ENCODE data around the gene ROR1. TPM values are rescaled to one million over a fixed set of nuclear protein-coding genes. Genes with fewer than 3 reads are reported as not detected.

ROR1 gene
- total RNA-seq, 1 donor = 52.5 TPM

DNA sequence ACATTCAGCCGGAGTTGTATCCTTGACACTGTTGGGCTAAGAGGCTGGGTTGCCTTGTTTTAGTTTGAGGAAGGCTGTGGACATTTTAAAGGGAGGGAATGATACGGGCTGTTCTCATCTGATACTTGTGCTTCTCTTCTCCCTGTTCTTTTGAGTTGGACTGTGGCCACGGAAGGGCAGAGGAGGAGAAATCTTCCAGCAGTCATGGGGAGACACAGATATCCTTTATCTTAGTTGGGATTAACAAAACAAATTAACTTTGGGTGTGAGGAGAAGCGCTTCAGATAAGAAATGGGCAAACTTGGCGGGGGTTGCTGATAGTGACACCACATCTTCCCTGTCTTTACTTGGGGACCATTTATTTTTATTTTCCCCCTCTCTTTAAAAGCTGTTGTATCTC, 138.8 kb downstream of the ROR1 start:
- Histone ChIP-seq H4K20me1 (ENCODE audit: insufficient read depth, low read length) (peaks cover 11% of the 10 kb centered on the region), H3K36me3 (ENCODE audit: insufficient read depth, low read length) (no peaks in the 10 kb centered on the region), H3K4me3 (ENCODE audit: insufficient read depth, low read length) (no peak overlapping the region), H3K4me1 (ENCODE audit: insufficient read depth, low read length) (peaks cover 17% of the 10 kb centered on the region), H3K27ac (ENCODE audit: low read depth, low read length) (no peak overlapping the region), H2AFZ (ENCODE audit: low read length) (no peak overlapping the region), H3K79me2 (ENCODE audit: insufficient read depth, low read length) (peaks cover 69% of the 10 kb centered on the region), H3K4me2 (ENCODE audit: insufficient read depth, low read length) (no peak overlapping the region), H3K27me3 (ENCODE audit: insufficient read depth, low read length) (no peaks in the 10 kb centered on the region), H3K9me3 (ENCODE audit: low read depth, low read length) (no peaks in the 10 kb centered on the region)
- no peak for DNase-seq (ENCODE audit: insufficient read length, low spot score, missing footprints)
- TF ChIP-seq, protein P1, sequence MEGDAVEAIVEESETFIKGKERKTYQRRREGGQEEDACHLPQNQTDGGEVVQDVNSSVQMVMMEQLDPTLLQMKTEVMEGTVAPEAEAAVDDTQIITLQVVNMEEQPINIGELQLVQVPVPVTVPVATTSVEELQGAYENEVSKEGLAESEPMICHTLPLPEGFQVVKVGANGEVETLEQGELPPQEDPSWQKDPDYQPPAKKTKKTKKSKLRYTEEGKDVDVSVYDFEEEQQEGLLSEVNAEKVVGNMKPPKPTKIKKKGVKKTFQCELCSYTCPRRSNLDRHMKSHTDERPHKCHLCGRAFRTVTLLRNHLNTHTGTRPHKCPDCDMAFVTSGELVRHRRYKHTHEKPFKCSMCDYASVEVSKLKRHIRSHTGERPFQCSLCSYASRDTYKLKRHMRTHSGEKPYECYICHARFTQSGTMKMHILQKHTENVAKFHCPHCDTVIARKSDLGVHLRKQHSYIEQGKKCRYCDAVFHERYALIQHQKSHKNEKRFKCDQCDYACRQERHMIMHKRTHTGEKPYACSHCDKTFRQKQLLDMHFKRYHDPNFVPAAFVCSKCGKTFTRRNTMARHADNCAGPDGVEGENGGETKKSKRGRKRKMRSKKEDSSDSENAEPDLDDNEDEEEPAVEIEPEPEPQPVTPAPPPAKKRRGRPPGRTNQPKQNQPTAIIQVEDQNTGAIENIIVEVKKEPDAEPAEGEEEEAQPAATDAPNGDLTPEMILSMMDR (IDR thresholded peaks at IDR 0.05; ENCODE audit: extremely low read depth, low read depth, low read length) = no peak

DNA sequence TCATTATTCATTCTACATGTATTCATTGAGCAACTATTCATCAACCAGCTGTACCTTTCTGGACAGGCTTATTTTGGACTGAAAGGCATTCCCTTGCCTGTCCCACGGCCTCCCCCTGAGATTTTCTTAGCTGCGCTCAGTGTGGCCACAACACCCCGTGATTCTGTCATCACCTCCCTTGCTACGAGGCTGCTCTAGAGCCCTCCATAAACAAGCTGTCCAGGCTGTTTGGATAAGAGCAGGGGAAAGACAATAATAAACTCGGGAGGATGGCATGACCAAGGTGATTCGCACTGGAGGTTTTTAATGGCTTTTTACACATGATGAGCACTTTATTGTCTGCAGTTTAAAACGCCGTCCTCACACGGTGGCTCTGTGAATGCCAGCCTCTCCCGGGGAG, 139.7 kb downstream of the ROR1 start:
- no peak for DNase-seq (ENCODE audit: insufficient read length, low spot score, missing footprints)
- Histone ChIP-seq H3K27me3 (ENCODE audit: insufficient read depth, low read length) (no peaks in the 10 kb centered on the region), H3K79me2 (ENCODE audit: insufficient read depth, low read length) (peaks cover 63% of the 10 kb centered on the region), H3K9me3 (ENCODE audit: low read depth, low read length) (no peaks in the 10 kb centered on the region), H3K36me3 (ENCODE audit: insufficient read depth, low read length) (no peaks in the 10 kb centered on the region), H3K4me2 (ENCODE audit: insufficient read depth, low read length) (no peak overlapping the region), H4K20me1 (ENCODE audit: insufficient read depth, low read length) (peaks cover 11% of the 10 kb centered on the region), H2AFZ (ENCODE audit: low read length) (no peak overlapping the region), H3K27ac (ENCODE audit: low read depth, low read length) (no peak overlapping the region), H3K4me1 (ENCODE audit: insufficient read depth, low read length) (peaks cover 20% of the 10 kb centered on the region), H3K4me3 (ENCODE audit: insufficient read depth, low read length) (no peak overlapping the region)
- TF ChIP-seq, protein P1 (IDR thresholded peaks at IDR 0.05; ENCODE audit: extremely low read depth, low read depth, low read length) = no peak

DNA sequence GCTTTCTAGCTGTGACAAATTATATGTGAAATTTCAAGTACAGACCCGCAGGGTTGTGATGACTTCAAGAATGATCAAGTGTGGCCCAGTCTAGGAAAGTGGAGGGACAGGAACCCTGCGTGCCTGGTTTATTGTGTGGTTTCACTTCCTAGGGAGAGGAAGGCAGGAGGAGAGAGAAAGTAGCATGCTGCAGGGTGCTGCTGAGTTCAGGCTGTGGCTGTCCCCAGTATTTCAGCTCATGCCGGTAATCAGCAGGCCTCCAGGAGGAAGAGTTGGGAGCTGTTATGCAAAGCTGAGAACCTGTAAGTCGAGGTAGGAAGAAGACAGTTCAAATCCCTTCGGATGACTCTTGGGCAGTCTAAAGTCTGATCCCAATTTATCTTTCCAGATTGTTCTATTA, 140.4 kb downstream of the ROR1 start:
- Histone ChIP-seq H3K27me3 (ENCODE audit: insufficient read depth, low read length) (no peaks in the 10 kb centered on the region), H3K36me3 (ENCODE audit: insufficient read depth, low read length) (no peaks in the 10 kb centered on the region), H4K20me1 (ENCODE audit: insufficient read depth, low read length) (peaks cover 11% of the 10 kb centered on the region), H3K4me1 (ENCODE audit: insufficient read depth, low read length) (peaks cover 27% of the 10 kb centered on the region), H3K27ac (ENCODE audit: low read depth, low read length) (no peak overlapping the region), H3K79me2 (ENCODE audit: insufficient read depth, low read length) (peaks cover 56% of the 10 kb centered on the region), H3K4me3 (ENCODE audit: insufficient read depth, low read length) (no peak overlapping the region), H3K9me3 (ENCODE audit: low read depth, low read length) (no peaks in the 10 kb centered on the region), H3K4me2 (ENCODE audit: insufficient read depth, low read length) (no peak overlapping the region), H2AFZ (ENCODE audit: low read length) (no peak overlapping the region)
- DNase-seq (ENCODE audit: insufficient read length, low spot score, missing footprints) = no peak
- TF ChIP-seq, protein P1 (IDR thresholded peaks at IDR 0.05; ENCODE audit: extremely low read depth, low read depth, low read length) = no peak

DNA sequence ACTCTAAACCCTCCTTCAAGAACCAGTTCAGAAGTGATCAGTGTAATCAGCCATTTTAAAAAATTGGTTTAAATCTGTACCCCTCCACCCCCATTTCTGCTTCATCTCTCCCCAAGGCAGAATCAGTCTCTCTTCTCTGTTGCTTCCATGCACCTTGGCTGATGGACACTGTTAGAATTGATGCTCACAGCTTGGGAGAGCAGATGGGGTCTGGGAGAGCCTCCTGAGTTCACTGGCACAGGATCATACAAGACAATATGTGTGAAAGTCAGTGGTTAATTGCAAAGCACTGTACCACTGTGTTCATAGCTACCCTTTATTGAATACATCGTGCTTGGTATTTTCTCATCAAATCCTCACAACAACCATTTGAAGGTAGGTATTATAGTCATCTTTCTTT, 140.9 kb downstream of the ROR1 start:
- no peaks in the 10 kb centered on the region for H3K27me3 ChIP-seq (ENCODE audit: insufficient read depth, low read length)
- H3K79me2 ChIP-seq (ENCODE audit: insufficient read depth, low read length) = peaks cover 53% of the 10 kb centered on the region
- H3K4me2 ChIP-seq (ENCODE audit: insufficient read depth, low read length) = no peak overlapping the region
- no peaks in the 10 kb centered on the region for H3K9me3 ChIP-seq (ENCODE audit: low read depth, low read length)
- H3K36me3 ChIP-seq (ENCODE audit: insufficient read depth, low read length) = no peaks in the 10 kb centered on the region
- no peak for DNase-seq (ENCODE audit: insufficient read length, low spot score, missing footprints)
- H3K4me3 ChIP-seq (ENCODE audit: insufficient read depth, low read length) = no peak overlapping the region
- TF ChIP-seq, protein P1 (IDR thresholded peaks at IDR 0.05; ENCODE audit: extremely low read depth, low read depth, low read length) = no peak
- H3K4me1 ChIP-seq (ENCODE audit: insufficient read depth, low read length) = peaks cover 30% of the 10 kb centered on the region
- no peak overlapping the region for H3K27ac ChIP-seq (ENCODE audit: low read depth, low read length)
- H2AFZ ChIP-seq (ENCODE audit: low read length) = no peak overlapping the region
- H4K20me1 ChIP-seq (ENCODE audit: insufficient read depth, low read length) = peaks cover 11% of the 10 kb centered on the region

Data from osteoblast (primary cell).